NB4 (cell line): ENCODE results near the gene MAB21L3.
"Not testable (repeated sequence)": the region's sequence is repeated elsewhere in the genome, so short reads cannot be mapped to it uniquely, and the experiment has no call there.

ENCODE experiments used
- DNase-seq: peaks from one replicate; pipeline ENCODE4 v3.0.0; 2010; ENCODE audit warnings: low read depth
- H3K4me3 ChIP-seq: one replicate; pipeline ENCODE4 v1.5.1; 2011; ENCODE audit warnings: mild to moderate bottlenecking, low read depth, low read length, moderate library complexity
- MYC ChIP-seq: IDR thresholded peaks from 2 replicates; pipeline ENCODE4 v1.6.1; 2011; ENCODE audit warnings: low read depth, low read length
- POLR2A ChIP-seq: IDR thresholded peaks from 2 replicates; pipeline ENCODE4 v1.6.1; 2011; ENCODE audit warnings: mild to moderate bottlenecking; ENCODE audit not compliant: insufficient read length; ENCODE audit errors: extremely low read depth
- TF ChIP-seq, protein P1 (sequence below): IDR thresholded peaks from one replicate; pipeline ENCODE4 v1.5.1; 2012; ENCODE audit warnings: low read depth, low read length
- TF ChIP-seq, protein P2 (sequence below): IDR thresholded peaks from 2 replicates; pipeline ENCODE4 v1.6.1; 2011; ENCODE audit warnings: low read depth, low read length

Gene MAB21L3

DNA sequence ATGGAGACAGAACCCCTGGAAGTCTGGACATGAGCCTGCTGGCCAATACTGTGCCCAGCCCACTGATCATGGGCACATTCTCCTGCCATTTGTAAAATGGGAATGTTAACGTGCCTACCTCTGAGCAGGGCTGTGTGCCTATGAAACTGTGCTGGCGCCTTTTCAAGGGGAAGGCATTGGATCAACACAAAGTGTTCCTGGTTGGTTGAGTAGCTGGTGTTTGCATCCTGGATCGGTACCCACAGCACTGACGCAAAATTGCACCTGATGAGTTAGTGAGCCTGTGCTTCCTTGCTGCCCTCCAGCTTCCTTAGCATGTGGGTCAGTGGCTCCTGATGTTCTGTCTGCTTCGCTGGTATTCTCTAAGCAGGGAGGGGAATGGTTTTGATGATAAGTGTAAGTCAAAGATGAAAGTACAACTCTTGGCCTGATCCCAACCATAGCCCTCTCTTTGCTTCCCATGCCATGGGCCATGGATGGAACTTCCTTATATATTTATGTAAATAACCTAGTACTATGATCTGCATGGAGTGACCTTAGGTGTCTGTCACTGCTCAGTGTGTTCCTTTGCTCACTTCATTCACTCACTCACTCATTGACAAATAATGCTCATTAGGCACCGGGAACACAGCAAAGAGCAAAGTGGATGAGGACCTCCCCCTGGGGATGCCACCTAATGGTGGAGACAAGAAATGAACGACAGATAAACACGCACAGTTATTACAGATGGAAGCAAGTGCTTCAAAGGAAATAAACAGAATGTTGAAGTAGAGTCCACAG lies 22.7 kb downstream of the MAB21L3 start:
- peak; percentile 34 for DNase-seq
- TF ChIP-seq, protein P1, sequence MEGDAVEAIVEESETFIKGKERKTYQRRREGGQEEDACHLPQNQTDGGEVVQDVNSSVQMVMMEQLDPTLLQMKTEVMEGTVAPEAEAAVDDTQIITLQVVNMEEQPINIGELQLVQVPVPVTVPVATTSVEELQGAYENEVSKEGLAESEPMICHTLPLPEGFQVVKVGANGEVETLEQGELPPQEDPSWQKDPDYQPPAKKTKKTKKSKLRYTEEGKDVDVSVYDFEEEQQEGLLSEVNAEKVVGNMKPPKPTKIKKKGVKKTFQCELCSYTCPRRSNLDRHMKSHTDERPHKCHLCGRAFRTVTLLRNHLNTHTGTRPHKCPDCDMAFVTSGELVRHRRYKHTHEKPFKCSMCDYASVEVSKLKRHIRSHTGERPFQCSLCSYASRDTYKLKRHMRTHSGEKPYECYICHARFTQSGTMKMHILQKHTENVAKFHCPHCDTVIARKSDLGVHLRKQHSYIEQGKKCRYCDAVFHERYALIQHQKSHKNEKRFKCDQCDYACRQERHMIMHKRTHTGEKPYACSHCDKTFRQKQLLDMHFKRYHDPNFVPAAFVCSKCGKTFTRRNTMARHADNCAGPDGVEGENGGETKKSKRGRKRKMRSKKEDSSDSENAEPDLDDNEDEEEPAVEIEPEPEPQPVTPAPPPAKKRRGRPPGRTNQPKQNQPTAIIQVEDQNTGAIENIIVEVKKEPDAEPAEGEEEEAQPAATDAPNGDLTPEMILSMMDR, result peak; percentile 14
- no peak for TF ChIP-seq POLR2A
- TF ChIP-seq, protein P2, sequence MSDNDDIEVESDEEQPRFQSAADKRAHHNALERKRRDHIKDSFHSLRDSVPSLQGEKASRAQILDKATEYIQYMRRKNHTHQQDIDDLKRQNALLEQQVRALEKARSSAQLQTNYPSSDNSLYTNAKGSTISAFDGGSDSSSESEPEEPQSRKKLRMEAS, result no peak
- no peak overlapping the region for H3K4me3 ChIP-seq

DNA sequence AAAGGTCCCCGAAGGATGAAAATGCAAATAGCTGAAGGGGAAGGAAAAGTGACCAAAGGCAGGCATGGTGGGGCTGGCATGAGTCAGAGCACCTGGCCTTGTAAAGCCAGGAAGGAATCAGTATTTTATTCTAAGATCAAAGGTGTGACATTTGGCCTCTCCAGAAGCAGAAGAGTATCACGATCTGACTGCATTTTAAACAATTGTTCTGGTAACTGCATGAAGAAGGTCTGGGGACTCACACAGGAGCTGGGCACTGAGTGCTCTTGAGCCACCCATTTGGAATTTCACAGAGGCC lies 23.2 kb downstream of the MAB21L3 start:
- H3K4me3 ChIP-seq, result no peak overlapping the region
- no peak for DNase-seq
- TF ChIP-seq, protein P1, result no peak
- TF ChIP-seq MYC (no peak), POLR2A (no peak)
- TF ChIP-seq, protein P2, result no peak

DNA sequence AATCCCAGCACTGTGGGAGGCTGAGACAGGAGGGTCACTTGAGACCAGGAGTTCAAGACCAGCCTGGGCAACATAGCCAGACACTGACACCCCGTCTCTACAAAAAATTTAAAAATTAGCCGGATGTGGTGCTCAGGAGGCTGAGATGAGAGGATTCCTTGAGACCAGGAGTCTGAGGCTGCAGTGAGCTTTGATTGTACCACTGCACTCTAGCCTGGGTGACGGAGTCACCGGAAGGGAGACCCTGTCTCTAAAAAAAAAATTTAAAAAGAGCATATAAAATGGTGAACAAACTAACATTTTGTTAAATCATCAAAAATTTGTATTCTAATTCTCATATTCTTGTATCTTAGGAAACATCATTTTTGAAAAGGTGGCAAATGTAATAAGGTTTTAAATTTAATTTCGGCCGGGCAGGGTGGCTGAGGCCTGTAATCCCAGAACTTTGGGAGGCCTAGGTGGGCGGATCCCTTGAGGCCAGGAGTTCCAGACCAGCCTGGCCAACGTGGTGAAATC lies 27.1 kb downstream of the MAB21L3 start:
- no peak overlapping the region for H3K4me3 ChIP-seq
- TF ChIP-seq, protein P1, result no peak
- TF ChIP-seq, protein P2, result no peak
- TF ChIP-seq MYC (no peak), POLR2A (no peak)
- DNase-seq, result no peak

DNA sequence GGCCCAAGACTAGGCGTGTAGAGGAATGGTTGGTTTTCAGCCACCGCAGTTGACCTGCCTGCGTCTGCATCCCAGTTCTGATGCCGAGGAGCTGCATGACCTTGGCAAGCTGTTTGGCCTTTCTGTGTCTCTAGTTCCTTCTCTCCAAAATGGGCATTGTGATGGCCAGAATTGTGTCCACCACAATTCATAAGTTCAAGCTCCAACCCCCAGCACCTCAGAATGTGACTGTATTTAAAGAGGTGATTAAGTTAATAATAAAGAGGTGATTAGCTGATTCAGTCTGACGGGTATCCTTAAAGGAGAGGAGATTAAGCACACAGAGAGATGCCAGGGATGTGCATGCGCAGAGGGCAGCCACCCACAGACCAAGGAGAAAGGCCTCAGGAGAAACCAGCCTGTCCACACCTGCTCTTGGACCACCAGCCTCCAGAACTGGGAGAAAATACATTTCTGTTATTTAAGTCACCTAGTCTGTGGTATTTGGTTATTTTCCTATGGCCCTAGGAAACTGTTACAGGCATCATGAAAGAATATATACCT lies 28.5 kb downstream of the MAB21L3 start:
- TF ChIP-seq, protein P1, result no peak
- no peak for TF ChIP-seq MYC
- TF ChIP-seq, protein P2, result no peak
- no peak for TF ChIP-seq POLR2A
- no peak for DNase-seq
- no peak overlapping the region for H3K4me3 ChIP-seq

DNA sequence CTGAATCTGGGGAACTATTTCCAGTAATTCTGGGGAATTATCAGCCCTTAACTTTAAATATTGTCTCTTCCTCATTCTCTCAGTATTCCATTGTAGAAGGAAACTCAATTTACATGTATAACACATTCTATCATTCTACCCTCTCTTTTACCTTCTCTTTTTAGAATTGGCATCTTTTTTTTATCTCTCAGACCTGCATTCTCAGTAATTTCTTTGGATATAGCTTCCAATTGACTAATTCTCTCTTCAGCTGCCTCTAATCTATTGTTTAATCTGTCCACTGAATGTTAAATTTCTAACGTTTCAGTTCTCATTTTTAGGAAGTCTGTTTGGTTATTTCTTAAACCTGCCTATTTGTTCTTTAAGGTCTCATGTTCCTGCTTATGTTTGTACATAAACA lies 33.0 kb downstream of the MAB21L3 start:
- no peak overlapping the region for H3K4me3 ChIP-seq
- no peak for DNase-seq
- no peak for TF ChIP-seq POLR2A
- TF ChIP-seq, protein P1, result no peak
- no peak for TF ChIP-seq MYC
- TF ChIP-seq, protein P2, result no peak

DNA sequence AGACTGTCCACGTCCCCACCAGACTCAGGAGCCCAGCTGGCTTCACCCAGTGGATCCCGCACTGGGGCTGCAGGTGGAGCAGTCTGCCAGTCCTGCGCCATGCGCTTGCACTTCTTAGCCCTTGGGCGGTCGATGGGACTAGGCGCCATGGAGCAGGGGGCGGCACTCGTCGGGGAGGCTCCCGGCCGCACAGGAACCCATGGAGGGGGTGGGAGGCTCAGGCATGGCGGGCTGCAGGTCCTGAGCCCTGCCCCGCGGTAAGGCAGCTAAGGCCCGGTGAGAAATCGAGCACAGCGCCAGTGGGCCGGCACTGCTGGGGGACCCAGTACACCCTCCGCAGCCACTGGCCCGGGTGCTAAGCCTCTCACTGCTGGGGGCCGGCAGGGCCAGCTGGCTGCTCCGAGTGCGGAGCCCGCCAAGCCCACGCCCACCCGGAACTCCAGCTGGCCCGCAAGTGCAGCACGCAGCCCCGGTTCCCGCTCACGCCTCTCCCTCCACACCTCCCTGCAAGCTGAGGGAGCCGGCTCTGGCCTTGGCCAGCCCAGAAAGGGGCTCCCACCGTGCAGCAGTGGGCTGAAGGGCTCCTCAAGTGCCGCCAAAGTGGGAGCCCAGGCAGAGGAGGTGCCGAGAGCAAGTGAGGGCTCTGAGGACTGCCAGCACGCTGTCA lies 35.4 kb downstream of the MAB21L3 start:
- H3K4me3 ChIP-seq, DNase-seq: not testable (repeated sequence)
